Measurements from ENCODE around the gene C11orf16. TPM values are rescaled to one million over a fixed set of nuclear protein-coding genes. Genes with fewer than 3 reads are reported as not detected.
A peak's percentile ranks its signal among the peaks of the same experiment; 100 is the strongest.

Gene C11orf16
- total RNA-seq, 3 donors from 2014 or later, result not detected

DNA sequence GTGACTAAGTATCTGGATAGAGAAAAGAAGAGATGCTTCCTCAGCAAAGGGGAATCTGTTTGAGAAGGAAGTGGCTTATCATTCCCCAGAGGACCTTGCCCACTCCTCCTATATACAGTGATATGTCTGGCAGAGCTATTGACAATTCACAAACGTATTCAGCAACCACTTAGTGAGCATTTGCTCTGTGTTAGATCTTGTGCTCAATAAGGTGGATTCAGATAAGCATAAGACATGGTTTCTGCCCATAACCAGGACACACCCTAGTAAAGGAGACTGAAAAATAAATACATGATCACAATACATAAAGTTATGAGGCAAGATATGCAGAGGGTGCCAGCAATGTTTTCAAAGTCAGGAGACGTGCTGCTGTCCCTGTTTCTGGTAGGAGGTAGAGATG is 30.1 kb upstream of the C11orf16 start:
- Histone ChIP-seq H3K27ac (peak overlapping the region; percentile 96 to 97), H3K27me3 (no peaks in the 10 kb centered on the region), H3K4me1 (peaks cover 4 to 19% of the 10 kb centered on the region in 2 donors), H3K4me3 (peak overlapping the region in 2 of 3 donors; percentile 84 to 91), H3K36me3 (no peaks in the 10 kb centered on the region), H3K9me3 (no peaks in the 10 kb centered on the region)
- TF ChIP-seq POLR2A (IDR thresholded peaks at IDR 0.05), result no peak
- TF ChIP-seq, protein P1, sequence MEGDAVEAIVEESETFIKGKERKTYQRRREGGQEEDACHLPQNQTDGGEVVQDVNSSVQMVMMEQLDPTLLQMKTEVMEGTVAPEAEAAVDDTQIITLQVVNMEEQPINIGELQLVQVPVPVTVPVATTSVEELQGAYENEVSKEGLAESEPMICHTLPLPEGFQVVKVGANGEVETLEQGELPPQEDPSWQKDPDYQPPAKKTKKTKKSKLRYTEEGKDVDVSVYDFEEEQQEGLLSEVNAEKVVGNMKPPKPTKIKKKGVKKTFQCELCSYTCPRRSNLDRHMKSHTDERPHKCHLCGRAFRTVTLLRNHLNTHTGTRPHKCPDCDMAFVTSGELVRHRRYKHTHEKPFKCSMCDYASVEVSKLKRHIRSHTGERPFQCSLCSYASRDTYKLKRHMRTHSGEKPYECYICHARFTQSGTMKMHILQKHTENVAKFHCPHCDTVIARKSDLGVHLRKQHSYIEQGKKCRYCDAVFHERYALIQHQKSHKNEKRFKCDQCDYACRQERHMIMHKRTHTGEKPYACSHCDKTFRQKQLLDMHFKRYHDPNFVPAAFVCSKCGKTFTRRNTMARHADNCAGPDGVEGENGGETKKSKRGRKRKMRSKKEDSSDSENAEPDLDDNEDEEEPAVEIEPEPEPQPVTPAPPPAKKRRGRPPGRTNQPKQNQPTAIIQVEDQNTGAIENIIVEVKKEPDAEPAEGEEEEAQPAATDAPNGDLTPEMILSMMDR (IDR thresholded peaks at IDR 0.05), result no peak
- TF ChIP-seq POLR2AphosphoS5 (IDR thresholded peaks at IDR 0.05), result no peak
- intact Hi-C loops (cut with DNase I; ENCODE audit: low total_unique reads), result loop anchor here (10.0 kb wide), 1 partner anchor 288 kb away; no protein-coding TSS in a partner anchor
- DNase-seq (ENCODE audit: low spot score in 2 of 2), result no peak

DNA sequence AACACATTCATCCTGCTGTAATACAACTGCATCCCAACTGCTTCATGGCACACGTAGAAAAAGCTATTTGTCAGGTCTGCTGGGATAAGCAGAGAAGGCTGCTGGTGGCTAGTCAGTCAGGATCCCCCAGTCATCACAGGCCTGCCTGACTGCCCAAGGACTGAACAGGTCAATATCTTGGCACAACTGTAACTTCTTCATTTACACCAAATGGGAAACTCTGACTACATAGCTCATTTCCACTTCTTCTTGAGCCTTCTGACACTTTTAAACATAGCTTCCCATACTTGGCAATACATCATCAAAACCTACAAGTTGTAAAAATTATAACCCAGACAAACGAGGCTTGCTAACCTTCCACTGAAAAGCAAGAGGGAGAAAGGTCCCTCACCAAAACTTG is 28.7 kb upstream of the C11orf16 start:
- TF ChIP-seq, protein P1 (IDR thresholded peaks at IDR 0.05), result no peak
- TF ChIP-seq POLR2A (IDR thresholded peaks at IDR 0.05), result no peak
- no peak for TF ChIP-seq POLR2AphosphoS5 (IDR thresholded peaks at IDR 0.05)
- intact Hi-C loops (cut with DNase I; ENCODE audit: low total_unique reads), result loop anchor here (10.0 kb wide), 1 partner anchor 287 kb away; no protein-coding TSS in a partner anchor
- no peaks in the 10 kb centered on the region for H3K27me3 ChIP-seq
- H3K27ac ChIP-seq, result no peak overlapping the region
- no peaks in the 10 kb centered on the region for H3K36me3 ChIP-seq
- no peaks in the 10 kb centered on the region for H3K9me3 ChIP-seq
- H3K4me3 ChIP-seq, result no peak overlapping the region
- peaks cover 4 to 19% of the 10 kb centered on the region in 2 donors for H3K4me1 ChIP-seq
- no peak for DNase-seq (ENCODE audit: low spot score in 2 of 2)

- intact Hi-C loops (cut with DNase I; ENCODE audit: low total_unique reads), result loop anchor here (10.0 kb wide), 1 partner anchor 285 kb away; no protein-coding TSS in a partner anchor
- H3K9me3 ChIP-seq, result no peaks in the 10 kb centered on the region
- H3K4me1 ChIP-seq, result peaks cover 4 to 16% of the 10 kb centered on the region in 2 donors
- H3K36me3 ChIP-seq, result no peaks in the 10 kb centered on the region
- TF ChIP-seq, protein P1 (IDR thresholded peaks at IDR 0.05), result peak; percentile 32 to 61 (median 57)
- TF ChIP-seq POLR2AphosphoS5 (IDR thresholded peaks at IDR 0.05), result no peak
- no peak for TF ChIP-seq POLR2A (IDR thresholded peaks at IDR 0.05)
- H3K27ac ChIP-seq, result peak overlapping the region; percentile 14 to 21
- peak overlapping the region in 1 of 3 donors; percentile 16 for H3K4me3 ChIP-seq
- no peaks in the 10 kb centered on the region for H3K27me3 ChIP-seq
- no peak for DNase-seq (ENCODE audit: low spot score in 2 of 2)
Observed at GRCh38 chr11:8959546-8960166, 26.9 kb upstream of the C11orf16 start.

DNA sequence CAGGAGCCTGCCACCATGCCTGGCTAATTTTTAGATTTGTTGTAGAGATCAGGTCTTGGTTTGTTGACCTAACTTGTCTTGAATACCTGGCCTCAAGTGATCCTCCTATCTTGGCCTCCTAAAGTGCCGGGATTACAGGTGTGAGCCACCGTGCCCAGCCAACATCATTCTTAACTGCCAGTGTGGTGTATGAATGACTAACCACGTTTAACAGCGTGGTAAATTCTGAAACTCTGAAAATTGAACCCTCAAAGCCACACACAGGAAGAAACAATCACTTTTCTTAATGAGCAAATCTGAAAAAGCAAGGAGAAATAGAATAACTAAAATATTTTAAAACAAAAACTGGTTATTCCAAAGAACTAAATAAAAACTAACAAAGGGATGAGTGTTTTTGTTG is 24.1 kb upstream of the C11orf16 start:
- TF ChIP-seq POLR2AphosphoS5 (IDR thresholded peaks at IDR 0.05) (no peak), POLR2A (IDR thresholded peaks at IDR 0.05) (no peak)
- TF ChIP-seq, protein P1 (IDR thresholded peaks at IDR 0.05), result no peak
- intact Hi-C loops (cut with DNase I; ENCODE audit: low total_unique reads), result no loop called here
- H3K4me3 ChIP-seq, result no peak overlapping the region

DNA sequence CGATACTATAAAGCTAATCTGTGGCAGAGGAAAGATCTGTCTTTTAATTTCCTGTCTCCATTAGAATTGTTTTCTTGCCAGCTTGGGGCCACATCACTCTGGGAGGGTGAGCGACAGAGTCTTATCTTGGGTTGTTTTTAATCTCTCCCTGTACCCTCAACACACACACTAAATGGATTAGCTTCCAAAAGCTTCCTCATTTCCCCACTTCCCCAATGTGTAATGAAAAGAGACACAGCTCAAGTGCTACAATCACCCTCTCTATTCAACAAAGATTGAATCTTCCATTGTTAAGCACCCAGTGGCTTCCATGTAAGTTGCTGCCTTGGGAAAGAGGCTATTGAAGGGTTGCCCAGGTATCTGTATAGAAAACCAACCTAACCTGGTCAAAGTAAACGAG is 16.1 kb upstream of the C11orf16 start:
- Histone ChIP-seq H3K36me3 (peaks cover 7% of the 10 kb centered on the region), H3K4me1 (no peaks in the 10 kb centered on the region), H3K27me3 (no peaks in the 10 kb centered on the region), H3K4me3 (no peak overlapping the region), H3K27ac (no peak overlapping the region), H3K9me3 (no peaks in the 10 kb centered on the region)
- intact Hi-C loops (cut with DNase I; ENCODE audit: low total_unique reads), result no loop called here
- DNase-seq (ENCODE audit: low spot score in 2 of 2), result no peak
- TF ChIP-seq POLR2AphosphoS5 (IDR thresholded peaks at IDR 0.05) (no peak), POLR2A (IDR thresholded peaks at IDR 0.05) (no peak)
- TF ChIP-seq, protein P1 (IDR thresholded peaks at IDR 0.05), result no peak

More for the DNA sequence above, 24.1 kb upstream of the C11orf16 start:
- Histone ChIP-seq H3K27ac (no peak overlapping the region), H3K9me3 (no peaks in the 10 kb centered on the region), H3K27me3 (no peaks in the 10 kb centered on the region), H3K36me3 (no peaks in the 10 kb centered on the region), H3K4me1 (peaks cover 4 to 8% of the 10 kb centered on the region in 2 donors)
- no peak for DNase-seq (ENCODE audit: low spot score in 2 of 2)
